GM03348 (cell line): ENCODE measurements around the gene SSUH2.

Experiments used
- DNase-seq: peaks from one replicate; pipeline ENCODE4 v3.0.0; 2012; ENCODE audit warnings: low spot score

SSUH2 gene

GRCh38 chr3:8610951-8611350 is 33.6 kb downstream of the SSUH2 start:
- DNase-seq = no peak

DNA sequence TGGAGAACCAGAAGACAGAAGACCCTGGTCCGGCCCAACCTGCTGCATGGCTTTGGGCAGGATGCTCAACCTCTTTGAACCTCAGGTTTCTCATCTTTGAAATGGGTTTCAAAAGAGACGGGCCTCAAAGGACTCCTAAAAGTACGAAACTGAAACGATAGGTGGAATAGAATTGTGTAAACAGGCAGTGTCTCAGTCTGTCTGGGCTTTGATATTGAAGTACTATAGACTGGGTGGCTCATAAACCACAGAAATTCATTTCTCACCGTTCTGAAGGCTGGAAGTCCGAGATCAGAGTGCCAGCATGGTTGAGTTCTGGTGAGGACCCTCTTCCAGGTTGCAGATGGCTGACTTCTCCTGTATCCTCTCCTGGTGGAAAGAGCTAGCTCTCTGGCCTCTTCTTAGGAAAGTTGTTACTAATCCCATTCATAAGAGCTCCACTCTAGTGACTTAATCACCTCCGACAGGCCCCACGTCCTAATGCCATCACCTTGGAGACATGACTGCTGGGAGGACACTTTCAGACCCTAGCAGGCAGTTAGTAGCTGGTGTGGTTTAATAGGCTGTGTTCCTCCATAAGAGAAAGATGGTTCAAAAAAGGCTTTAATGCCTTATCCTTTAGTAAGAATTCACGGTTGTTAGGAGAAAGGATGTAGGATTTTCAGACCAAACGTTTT is 35.7 kb downstream of the SSUH2 start:
- DNase-seq = no peak

DNA sequence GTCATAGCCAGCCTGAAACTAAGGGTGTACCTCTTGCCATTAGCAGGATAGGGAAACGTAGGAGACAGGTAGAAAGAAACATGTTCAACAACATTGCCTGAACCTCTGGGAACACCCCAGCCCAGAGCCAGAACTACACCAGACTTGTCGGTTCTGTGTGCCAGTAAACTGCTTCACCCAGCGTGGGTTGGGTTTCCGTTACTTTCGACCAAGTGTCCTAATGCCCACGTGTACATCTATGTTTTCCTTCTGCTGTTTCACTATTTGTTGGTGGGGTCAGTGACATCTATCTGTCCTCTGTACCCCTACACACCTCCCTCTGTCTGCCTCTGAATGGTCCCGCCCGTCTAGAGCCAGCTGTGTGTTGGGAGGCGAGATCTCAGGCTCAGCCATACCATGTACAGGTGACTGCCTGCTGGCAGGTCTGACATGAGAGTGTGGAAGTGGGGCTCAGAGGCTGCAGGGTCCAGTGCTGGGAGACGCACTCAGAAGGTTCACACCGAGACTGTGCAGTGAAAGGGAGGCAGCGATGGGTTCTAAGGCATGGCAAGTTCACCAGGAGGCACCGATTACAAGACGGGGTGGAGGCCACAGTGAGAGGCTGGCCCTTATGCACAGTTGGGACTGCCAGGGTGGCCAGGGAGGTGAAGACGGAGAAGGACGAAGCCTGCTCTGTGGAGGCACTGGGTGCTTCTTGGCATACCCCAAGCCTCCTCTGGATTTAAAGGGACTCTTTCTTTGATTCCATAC is 36.4 kb downstream of the SSUH2 start:
- no peak for DNase-seq

- DNase-seq = peak; percentile 71
These were observed 37.2 kb downstream of the SSUH2 start for GRCh38 chr3:8607234-8608040.

DNA sequence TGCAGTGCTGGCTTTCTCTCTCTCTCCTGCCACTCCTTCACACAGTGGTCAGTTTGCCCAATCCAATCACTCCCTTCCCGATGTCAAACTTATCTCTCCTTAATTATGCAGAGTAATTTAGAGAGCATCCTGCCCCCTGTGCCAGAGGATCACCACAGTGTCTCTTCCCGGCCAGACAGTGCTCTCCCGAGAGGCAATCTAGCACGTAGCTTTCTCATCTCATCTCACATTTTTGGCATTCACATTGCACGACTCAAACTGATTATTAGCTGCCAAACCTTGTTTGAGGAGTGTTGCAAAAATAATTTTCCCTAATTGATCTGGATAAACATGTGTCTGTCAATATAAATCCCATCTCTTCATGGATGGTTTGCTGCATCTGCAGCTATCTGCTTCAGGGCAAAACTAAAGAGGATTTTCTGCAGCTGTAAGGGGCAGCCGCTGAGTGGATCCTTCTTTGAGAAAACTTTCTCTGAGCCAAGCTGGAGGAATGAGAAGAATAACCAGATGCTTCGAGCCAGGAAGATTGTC is 37.8 kb downstream of the SSUH2 start:
- DNase-seq = peak; percentile 38

GRCh38 chr3:8604988-8605387 is 39.6 kb downstream of the SSUH2 start:
- no peak for DNase-seq

DNA sequence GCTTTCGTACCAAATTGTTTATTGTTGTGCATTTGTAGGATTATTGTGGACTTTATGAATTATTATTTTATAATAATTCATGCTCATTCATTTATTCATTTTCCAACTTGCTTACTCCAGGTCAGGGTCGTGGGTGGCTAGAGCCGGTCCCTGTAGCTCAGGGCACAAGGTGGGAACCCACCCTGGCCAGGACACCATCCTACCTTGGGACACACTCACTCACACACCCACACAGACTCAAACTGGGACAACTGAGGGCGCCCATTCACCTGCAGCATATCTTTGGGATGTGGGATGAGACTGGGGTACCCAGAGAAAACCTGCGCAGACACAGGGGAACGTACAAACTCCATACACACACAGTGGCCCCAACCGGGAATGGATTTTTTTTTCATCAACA is 40.6 kb downstream of the SSUH2 start:
- no peak for DNase-seq

- DNase-seq = no peak
These were observed 41.4 kb downstream of the SSUH2 start for GRCh38 chr3:8603115-8603710.

- no peak for DNase-seq
These were observed 44.1 kb downstream of the SSUH2 start for GRCh38 chr3:8600457-8600856.

DNA sequence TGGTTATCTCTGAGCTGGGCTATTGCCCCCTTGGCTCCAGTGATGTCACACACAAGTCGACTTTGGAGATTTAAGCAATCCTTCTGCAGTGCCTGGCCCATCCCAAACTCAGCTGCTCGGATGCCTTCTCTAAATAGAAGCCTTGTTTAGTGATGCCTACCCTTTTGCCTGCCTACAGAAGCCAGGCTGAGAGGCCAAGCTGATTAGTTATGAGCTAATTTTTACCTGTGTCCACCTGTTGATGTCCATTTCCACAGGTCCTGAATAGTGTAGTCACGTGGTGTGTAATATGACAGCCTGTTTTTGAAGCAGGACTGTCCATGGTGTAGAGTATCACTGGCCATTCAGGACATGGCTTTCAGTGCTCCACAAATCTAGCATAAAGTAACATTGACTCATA is 45.5 kb downstream of the SSUH2 start:
- no peak for DNase-seq

DNA sequence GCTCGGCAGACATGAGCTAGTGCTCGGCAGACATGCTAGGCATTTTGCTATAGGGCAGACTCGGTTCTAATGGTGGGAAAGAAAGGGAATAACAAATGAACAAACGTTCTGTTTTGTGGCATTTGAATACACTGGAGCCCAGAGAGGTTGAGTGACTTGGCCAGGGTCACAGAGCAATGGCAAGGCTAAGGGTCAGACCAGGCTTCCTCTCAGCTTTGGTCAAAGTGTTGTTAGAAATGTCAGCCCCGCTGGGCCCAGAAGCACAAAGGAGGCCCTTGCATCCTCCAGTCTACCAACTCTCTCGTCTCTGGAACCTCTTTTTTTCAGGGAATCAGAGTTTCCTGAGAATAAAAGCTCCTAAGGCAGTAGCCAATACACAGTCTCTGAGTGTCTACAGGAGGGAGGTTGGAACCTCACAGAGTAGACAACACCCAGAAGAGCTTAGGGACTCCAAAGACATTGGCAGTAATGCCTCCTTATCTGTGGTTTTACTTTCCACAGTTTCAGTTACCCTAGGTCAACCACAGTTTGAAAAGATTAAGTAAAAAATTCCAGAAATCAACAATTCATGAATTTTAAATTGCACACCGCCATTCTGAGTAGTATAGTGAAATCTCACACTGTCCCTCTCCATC is 47.3 kb downstream of the SSUH2 start:
- DNase-seq = no peak

GRCh38 chr3:8596321-8597218 is 48.0 kb downstream of the SSUH2 start:
- DNase-seq = no peak

DNA sequence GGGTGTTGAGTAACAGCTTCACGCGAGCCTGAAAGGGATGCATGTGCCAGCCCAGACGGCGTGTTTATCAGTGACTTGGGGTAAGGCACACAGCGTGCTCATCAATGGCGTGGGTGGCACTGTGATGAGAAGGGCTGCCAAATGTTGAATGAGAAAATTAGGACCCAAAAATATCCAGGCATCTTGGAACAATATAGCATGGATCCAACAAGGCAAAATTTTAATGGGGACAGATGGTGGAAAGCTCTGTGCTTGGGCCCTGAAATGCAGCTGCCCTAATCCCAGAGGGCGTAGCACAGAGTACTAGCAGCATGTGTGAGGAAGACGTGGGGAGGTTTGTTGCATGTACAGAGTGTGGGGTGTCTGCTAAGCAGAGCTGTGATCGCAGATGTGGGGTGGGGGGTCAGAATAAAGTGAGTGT is 48.9 kb downstream of the SSUH2 start:
- DNase-seq = no peak

- DNase-seq = no peak
These were observed 49.3 kb downstream of the SSUH2 start for GRCh38 chr3:8595252-8595651.

DNA sequence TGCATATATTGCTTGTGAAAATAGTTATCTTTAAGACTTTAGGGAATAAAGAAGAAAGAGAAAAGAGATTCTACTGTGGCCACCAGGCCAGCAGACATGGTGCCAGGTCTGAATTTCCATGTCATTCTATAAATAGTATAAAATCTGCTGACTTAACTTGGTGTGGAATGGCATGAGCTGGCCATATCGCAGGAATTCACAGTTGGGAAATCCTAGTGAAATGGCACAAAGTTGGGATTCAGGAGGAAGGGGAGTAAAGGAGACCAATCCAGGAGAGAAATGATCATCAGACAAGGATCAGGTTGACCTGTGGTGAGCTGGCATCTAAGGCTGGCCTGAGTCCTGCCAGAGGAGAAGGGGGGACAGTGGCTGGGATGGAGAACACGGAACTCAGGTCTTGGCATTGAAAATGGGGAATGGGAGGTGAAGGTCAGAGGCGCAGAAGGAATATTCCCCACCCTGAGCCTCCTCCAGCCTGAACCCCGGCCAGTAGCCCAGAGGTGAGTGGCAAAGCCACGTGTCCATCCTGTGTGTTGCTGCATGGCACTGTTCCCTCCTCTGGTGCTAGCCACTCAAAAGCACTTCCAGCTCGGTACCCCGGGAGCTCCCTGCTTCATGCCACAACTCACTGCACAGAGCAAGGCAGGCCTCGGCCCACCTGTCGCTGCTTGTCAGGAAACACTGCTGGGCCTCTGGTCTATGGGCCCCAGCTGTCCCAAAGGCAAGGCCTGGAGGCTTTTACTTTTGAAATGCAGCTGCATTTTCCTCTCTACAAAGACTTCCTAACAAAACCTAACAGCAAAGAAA is 51.4 kb downstream of the SSUH2 start:
- DNase-seq = peak; percentile 53

DNA sequence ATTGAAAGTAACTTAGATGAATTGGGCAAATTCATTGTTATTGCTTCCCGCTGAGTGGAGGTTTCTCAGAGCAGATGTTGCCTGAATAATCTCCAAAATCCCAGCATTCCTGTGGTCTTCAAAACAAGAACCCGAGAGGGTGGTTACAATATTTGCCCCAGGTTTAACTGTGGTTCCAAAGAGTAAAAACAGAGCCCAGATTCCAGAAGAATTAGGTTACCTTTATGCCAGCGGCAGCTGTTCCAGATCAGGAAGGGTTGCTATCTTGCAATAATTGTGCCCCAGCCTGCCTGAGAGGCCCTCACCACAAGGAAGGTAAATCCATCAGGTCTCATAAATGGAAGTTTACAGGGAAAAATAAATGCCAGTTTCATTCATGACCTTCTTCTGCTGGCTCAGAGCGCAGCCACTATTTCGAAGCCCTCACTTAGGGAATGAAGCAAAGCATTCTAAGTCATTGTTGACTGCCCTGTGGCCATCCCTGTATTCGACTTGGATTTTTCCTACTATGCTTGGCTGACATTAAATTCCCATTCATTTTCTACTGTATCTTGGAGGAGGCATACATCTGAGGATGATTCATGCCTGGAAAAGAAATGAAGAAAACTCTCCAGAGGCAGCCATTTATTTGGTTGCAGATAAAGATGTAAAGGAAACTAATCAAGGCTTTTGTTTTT is 54.6 kb downstream of the SSUH2 start:
- DNase-seq = peak; percentile 56

DNA sequence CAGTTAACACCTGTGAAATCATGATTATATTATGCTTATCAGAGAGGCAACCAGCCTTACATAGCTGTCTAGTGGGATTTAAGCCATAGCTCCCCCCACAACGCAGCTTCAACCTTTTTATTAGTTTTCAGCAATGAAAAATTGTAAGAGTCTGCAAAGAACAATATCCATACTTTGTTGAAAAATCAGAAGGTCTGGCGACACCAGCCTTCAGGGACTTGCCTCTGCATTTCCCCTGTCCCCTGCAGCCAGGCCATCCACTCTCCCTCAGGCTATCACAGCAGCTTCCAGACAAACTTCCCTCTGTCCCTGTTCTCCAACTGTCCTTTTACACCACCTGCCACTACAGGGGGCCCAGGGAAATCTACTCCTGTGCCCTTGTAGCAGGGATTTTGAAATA is 59.9 kb downstream of the SSUH2 start:
- DNase-seq = no peak

- no peak for DNase-seq
These were observed 62.7 kb downstream of the SSUH2 start for GRCh38 chr3:8581806-8582445.

- no peak for DNase-seq
These were observed 63.2 kb downstream of the SSUH2 start for GRCh38 chr3:8581373-8581772.
